Fibroblast of skin of right quadriceps (primary cell): ENCODE measurements around the gene CDK14.
A peak's percentile ranks its signal among the peaks of the same experiment; 100 is the strongest.
"Not testable (repeated sequence)": the region's sequence is repeated elsewhere in the genome, so short reads cannot be mapped to it uniquely, and the experiment has no call there.

ENCODE experiments used
- DNase-seq: peaks from one replicate; pipeline ENCODE4 v3.0.0-alpha.2; 2013

Gene CDK14

GRCh38 chr7:90723866-90724265 is 127.7 kb downstream of the CDK14 start:
- DNase-seq = no peak

GRCh38 chr7:90726120-90726519 is 130.0 kb downstream of the CDK14 start:
- DNase-seq = peak; percentile 27

GRCh38 chr7:90726623-90727022 is 130.5 kb downstream of the CDK14 start:
- no peak for DNase-seq

- no peak for DNase-seq
Measured at GRCh38 chr7:90727412-90727811, 131.3 kb downstream of the CDK14 start.

- DNase-seq = no peak
Measured at GRCh38 chr7:90728568-90728967, 132.4 kb downstream of the CDK14 start.

GRCh38 chr7:90735611-90736280 is 139.6 kb downstream of the CDK14 start:
- not testable (repeated sequence) for DNase-seq

- no peak for DNase-seq
Measured at GRCh38 chr7:90736316-90736715, 140.2 kb downstream of the CDK14 start.

GRCh38 chr7:90736968-90737939 is 141.1 kb downstream of the CDK14 start:
- DNase-seq = no peak

- DNase-seq = no peak
Measured at GRCh38 chr7:90738249-90738648, 142.1 kb downstream of the CDK14 start.

- no peak for DNase-seq
Measured at GRCh38 chr7:90739716-90740115, 143.6 kb downstream of the CDK14 start.

GRCh38 chr7:90740386-90740785 is 144.3 kb downstream of the CDK14 start:
- DNase-seq = no peak

- no peak for DNase-seq
Measured at GRCh38 chr7:90743626-90744025, 147.5 kb downstream of the CDK14 start.

- no peak for DNase-seq
Measured at GRCh38 chr7:90747516-90747915, 151.4 kb downstream of the CDK14 start.

- DNase-seq = no peak
Measured at GRCh38 chr7:90749262-90749661, 153.1 kb downstream of the CDK14 start.

- DNase-seq = peak; percentile 24
Measured at GRCh38 chr7:90749774-90750173, 153.7 kb downstream of the CDK14 start.

GRCh38 chr7:90751595-90751994 is 155.5 kb downstream of the CDK14 start:
- no peak for DNase-seq

GRCh38 chr7:90752051-90752450 is 155.9 kb downstream of the CDK14 start:
- peak; percentile 20 for DNase-seq

- no peak for DNase-seq
Measured at GRCh38 chr7:90755041-90755440, 158.9 kb downstream of the CDK14 start.

GRCh38 chr7:90756366-90756765 is 160.2 kb downstream of the CDK14 start:
- DNase-seq = no peak

- DNase-seq = not testable (repeated sequence)
Measured at GRCh38 chr7:90757565-90757950, 161.4 kb downstream of the CDK14 start.

- DNase-seq = no peak
Measured at GRCh38 chr7:90758933-90759562, 162.9 kb downstream of the CDK14 start.

GRCh38 chr7:90759710-90760109 is 163.6 kb downstream of the CDK14 start:
- DNase-seq = no peak

GRCh38 chr7:90760892-90761291 is 164.8 kb downstream of the CDK14 start:
- DNase-seq = peak; percentile 48

GRCh38 chr7:90761584-90761983 is 165.5 kb downstream of the CDK14 start:
- no peak for DNase-seq
